ENCODE measurements around the gene TXNDC5.
A peak's percentile ranks its signal among the peaks of the same experiment; 100 is the strongest.

The TXNDC5 gene

GRCh38 chr6:7914991-7915789, 4.6 kb upstream of the TXNDC5 start:
- no peak overlapping the region for H3K27ac ChIP-seq
- TF ChIP-seq, protein P1, sequence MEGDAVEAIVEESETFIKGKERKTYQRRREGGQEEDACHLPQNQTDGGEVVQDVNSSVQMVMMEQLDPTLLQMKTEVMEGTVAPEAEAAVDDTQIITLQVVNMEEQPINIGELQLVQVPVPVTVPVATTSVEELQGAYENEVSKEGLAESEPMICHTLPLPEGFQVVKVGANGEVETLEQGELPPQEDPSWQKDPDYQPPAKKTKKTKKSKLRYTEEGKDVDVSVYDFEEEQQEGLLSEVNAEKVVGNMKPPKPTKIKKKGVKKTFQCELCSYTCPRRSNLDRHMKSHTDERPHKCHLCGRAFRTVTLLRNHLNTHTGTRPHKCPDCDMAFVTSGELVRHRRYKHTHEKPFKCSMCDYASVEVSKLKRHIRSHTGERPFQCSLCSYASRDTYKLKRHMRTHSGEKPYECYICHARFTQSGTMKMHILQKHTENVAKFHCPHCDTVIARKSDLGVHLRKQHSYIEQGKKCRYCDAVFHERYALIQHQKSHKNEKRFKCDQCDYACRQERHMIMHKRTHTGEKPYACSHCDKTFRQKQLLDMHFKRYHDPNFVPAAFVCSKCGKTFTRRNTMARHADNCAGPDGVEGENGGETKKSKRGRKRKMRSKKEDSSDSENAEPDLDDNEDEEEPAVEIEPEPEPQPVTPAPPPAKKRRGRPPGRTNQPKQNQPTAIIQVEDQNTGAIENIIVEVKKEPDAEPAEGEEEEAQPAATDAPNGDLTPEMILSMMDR (conservative IDR thresholded peaks at IDR 0.05): no peak
- no peak for TF ChIP-seq ZFX (IDR thresholded peaks at IDR 0.05)

DNA sequence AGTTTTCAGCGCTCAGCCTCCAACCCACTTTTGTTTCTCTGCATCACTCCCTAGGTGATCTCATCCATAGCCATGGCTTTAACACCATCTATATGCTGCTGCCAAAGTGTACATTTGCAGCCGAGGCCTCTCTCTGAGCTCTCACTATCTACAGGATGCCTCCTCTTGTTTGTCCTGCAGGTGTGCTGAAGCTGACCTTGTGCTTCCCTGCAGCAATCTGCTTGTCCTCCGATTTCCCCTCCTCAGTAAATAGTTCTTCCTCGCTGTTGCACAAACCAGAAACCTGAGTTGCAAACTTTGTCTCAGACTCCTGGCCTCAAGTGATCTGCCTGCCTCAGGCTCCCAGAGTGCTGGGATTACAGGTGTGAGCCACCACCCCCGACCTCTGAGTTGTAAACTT, 3.7 kb upstream of the TXNDC5 start:
- no peak for TF ChIP-seq ZFX (IDR thresholded peaks at IDR 0.05)
- TF ChIP-seq, protein P1 (conservative IDR thresholded peaks at IDR 0.05): no peak
- H3K27ac ChIP-seq: no peak overlapping the region

- TF ChIP-seq ZFX (IDR thresholded peaks at IDR 0.05): no peak
- TF ChIP-seq, protein P1 (conservative IDR thresholded peaks at IDR 0.05): no peak
- no peak overlapping the region for H3K27ac ChIP-seq
These were observed 2.3 kb upstream of the TXNDC5 start for GRCh38 chr6:7912736-7913517.

- H3K27ac ChIP-seq: no peak overlapping the region
- TF ChIP-seq, protein P1 (conservative IDR thresholded peaks at IDR 0.05): no peak
- no peak for TF ChIP-seq ZFX (IDR thresholded peaks at IDR 0.05)
These were observed 1.4 kb upstream of the TXNDC5 start for GRCh38 chr6:7912024-7912423.

DNA sequence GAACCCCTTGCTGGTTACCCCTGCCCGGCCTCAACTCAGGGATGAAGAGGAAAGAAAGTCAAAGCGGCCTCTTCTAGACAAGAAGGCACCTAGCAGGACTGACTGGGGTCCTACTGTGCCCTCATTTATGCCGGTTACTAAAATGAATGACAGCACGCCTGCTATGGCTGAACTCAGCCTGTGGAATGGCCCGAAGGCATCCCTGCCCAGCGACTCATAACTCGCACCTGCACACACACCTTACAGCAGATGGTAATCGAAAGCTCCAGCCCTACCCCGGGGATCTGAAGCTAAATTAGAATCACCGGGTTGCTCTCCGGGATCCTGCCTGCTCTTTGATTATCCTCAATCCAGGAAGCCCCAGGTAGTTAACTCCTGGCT, 747 bp upstream of the TXNDC5 start:
- H3K27ac ChIP-seq: peak overlapping the region; percentile 92
- TF ChIP-seq, protein P1 (conservative IDR thresholded peaks at IDR 0.05): no peak

GRCh38 chr6:7910298-7910653, 312 bp downstream of the TXNDC5 start:
- peak overlapping the region; percentile 92 for H3K27ac ChIP-seq
- TF ChIP-seq, protein P1 (conservative IDR thresholded peaks at IDR 0.05): no peak
- peak; percentile 21; the same call in 1 of the 2 replicates for TF ChIP-seq ZFX (IDR thresholded peaks at IDR 0.05)

Measured in C4-2B (cell line).